GM21529 (cell line): ENCODE results near the gene PLIN5.

Experiments used
- ATAC-seq: cut with Tn5 transposase; IDR thresholded peaks from one replicate; pipeline ENCODE4 v1.9.1; 2021; ENCODE audit not compliant: unreplicated experiment

The PLIN5 gene

DNA sequence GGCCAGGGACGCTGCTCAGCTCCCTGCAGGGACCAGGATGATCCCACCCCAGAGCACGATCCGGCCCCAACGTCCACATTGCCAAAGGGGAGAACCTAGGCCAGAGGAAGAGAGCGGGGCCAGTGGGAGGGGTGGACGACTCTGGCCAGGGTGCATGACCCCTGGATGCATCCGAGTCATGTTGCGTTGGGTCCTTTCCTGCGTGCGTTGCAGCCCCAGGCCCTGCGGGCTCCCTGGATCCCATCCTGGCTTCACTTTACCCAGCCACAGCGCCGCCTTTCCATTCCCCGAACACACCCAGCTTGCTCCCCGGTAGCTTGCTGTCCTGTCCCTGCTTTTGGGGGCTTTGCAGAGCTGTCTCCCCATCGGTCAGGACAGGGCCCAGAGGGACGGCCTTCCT lies 27.2 kb downstream of the PLIN5 start:
- no peak for ATAC-seq

GRCh38 chr19:4507150-4507452 lies 27.9 kb downstream of the PLIN5 start:
- ATAC-seq = no peak

DNA sequence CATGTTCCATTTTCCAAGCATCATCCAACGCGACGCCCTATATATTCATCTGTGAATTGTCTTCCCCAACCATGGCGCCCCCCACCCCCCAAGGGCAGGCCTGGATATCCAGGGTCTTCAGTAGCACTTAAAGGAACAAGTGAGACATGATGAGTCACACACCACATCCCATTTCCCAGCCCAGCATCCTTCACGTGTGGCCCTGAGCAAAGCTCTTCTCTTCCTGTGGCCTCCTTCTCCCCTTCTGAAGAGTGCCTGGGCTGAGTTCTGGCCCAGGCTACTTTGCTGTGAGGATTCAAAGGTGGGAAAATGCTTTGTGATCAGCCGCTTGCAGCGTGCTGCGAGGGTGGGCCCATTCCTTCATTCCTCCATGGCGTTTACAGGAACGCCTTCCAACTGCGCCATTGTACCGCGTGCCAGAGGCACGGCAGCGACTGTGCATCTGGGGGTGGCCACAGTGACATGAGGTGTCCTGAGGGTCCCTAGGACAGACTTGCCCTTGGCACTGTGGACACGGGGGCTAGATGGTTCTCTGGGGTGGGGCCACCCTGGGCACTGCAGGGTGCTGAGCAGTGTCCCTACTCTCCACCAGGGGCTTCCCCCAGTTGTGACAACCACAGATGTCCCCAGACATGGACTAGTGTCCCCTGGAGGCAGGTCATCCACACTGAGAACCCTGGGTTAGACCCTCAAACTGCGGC lies 28.4 kb downstream of the PLIN5 start:
- no peak for ATAC-seq

GRCh38 chr19:4505570-4506448 lies 29.2 kb downstream of the PLIN5 start:
- ATAC-seq = no peak

DNA sequence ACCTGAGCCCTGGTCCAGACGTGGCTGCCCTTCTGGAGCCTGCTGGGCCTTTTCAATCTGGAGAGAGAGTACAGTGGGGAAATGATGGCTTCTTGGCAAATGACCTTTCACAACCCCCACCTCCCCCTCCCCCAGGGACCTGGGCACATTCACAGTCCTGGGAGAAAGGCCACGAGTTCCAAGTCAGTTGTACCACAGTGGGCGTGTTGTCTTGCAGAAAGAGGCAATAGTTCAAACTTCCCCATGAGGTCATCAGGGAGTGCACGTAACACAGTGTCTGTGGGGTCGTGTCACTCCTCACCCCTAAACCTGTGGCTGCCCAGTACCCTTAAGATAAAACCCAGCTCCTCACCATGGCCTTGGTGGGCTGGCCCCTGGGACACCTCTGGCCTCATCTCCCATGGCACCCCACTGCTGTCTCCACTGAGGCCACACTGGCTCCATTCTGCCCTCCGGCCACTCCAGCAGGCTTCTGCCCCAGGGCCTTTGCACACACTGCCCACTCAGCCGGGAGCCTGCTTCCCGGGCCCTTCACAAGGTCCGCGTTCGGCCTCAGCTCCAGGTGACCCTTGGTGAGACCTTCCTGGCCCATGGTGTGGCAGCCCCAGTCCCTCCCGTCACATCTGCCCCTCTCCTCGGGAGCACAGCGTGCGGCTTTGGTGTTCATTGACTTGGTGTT lies 30.0 kb downstream of the PLIN5 start:
- ATAC-seq = no peak

DNA sequence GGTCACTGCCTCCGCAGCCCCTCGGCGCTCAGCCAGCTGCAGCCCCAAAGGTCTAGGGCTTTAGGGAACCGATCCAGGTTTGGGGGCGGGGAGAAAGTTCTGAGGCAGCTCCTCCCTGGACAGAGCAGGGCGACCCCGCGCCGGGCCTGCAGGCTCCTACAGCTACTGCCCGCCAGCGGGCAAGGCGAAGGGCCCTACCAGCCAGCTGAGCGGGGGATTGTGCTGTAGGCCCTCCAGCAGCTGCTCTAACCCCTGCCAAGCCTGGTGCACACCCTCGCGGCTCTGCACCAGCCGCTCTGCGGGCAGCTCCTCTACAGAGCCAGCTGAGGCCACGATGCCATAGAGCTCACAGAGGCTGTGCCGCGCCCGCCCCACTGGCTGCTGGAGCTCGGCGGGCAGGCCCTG lies 30.7 kb downstream of the PLIN5 start:
- ATAC-seq = no peak

- no peak for ATAC-seq
Measured at GRCh38 chr19:4503825-4504170, 31.2 kb downstream of the PLIN5 start.

DNA sequence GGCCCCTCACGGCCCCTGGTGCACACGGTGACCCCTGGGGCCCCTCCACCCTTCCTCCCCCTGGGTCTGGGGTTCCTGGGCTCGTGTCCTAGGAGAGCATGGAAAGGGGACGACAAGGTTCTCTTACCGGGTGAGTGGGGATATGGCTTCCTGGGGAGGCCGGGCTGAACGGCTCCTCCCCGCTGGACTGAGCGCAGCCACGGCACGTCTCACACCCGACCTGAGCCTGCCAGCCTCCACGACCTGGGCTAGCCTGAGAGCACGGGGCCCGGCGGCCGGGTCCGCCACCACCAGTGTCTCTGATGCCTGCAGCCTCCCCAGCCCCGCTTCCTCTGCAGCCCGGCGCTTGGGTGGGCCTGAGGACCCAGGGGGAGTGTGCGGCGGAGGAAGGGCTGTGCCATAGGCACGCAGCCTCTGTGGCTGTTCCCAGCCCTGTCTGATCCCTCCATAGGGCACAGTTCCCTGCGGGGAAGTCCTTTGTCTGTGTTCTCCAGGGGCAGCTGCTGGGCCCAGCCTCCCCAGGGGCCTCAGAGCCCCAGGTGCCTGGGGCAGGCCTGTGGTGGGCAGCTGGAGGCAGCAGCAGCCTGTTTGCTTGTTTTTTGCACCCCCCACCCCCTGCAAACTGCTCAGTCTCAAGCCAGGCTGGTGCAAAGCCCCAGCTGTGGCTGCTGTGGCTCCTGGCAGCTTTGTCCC lies 31.7 kb downstream of the PLIN5 start:
- no peak for ATAC-seq

- no peak for ATAC-seq
Measured at GRCh38 chr19:4502282-4503131, 32.5 kb downstream of the PLIN5 start.

- ATAC-seq = no peak
Measured at GRCh38 chr19:4501691-4502090, 33.3 kb downstream of the PLIN5 start.

- no peak for ATAC-seq
Measured at GRCh38 chr19:4500841-4501591, 34.0 kb downstream of the PLIN5 start.

DNA sequence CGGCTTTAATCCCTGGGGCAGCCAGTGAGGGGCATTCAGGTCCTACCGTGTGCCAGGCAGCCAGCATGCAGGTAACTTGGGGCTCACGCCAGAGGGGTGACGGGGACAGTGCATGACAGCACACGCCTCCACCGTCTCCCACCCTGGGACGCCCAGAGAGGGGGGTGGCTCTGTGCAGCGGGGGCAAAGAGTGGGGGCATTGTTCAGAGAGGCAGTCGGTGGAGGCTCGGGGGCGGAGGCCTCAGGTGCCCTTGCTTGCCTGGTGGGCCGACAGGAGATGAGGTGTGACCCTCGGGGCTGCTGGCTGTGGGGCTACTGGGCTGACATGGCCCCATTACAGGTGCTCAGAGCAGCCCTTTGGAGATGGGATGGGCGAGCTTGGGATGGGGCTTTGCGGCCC lies 35.2 kb downstream of the PLIN5 start:
- ATAC-seq = no peak

DNA sequence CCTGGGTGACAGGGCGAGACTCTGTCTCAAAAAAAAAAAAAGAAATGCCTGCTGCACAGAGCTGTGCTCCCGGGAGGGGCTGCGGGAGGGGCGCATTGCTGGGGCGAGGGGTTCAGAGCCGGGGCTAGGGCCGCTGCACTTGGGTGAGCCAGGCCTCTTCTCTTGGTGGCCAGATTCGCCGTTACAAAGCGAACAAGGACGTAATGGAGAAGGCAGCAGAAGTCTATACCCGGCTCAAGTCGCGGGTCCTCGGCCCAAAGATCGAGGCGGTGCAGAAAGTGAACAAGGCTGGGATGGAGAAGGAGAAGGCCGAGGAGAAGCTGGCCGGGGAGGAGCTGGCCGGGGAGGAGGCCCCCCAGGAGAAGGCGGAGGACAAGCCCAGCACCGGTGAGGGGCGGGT lies 35.7 kb downstream of the PLIN5 start:
- ATAC-seq = no peak

GRCh38 chr19:4498694-4499093 lies 36.3 kb downstream of the PLIN5 start:
- no peak for ATAC-seq

GRCh38 chr19:4497770-4498389 lies 37.1 kb downstream of the PLIN5 start:
- no peak for ATAC-seq

DNA sequence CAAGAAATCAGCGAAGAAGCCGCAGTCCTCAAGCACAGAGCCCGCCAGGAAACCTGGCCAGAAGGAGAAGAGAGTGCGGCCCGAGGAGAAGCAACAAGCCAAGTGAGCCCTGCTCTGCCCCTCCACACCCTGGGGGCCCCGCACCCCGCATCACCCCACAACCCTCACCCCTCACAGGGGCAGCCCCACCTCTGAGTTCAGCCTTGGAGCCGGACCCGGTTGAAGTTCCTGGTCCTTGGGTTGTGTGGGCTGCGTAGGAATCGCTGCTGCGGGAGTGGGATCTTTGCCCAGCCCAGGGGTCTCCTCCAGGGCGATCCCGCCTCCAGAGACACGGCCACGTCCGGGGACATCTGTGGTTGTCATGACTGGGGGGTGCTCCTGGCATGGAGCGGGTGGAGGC lies 38.7 kb downstream of the PLIN5 start:
- no peak for ATAC-seq

- ATAC-seq = no peak
Measured at GRCh38 chr19:4495471-4495870, 39.6 kb downstream of the PLIN5 start.

GRCh38 chr19:4494691-4495064 lies 40.3 kb downstream of the PLIN5 start:
- no peak for ATAC-seq

DNA sequence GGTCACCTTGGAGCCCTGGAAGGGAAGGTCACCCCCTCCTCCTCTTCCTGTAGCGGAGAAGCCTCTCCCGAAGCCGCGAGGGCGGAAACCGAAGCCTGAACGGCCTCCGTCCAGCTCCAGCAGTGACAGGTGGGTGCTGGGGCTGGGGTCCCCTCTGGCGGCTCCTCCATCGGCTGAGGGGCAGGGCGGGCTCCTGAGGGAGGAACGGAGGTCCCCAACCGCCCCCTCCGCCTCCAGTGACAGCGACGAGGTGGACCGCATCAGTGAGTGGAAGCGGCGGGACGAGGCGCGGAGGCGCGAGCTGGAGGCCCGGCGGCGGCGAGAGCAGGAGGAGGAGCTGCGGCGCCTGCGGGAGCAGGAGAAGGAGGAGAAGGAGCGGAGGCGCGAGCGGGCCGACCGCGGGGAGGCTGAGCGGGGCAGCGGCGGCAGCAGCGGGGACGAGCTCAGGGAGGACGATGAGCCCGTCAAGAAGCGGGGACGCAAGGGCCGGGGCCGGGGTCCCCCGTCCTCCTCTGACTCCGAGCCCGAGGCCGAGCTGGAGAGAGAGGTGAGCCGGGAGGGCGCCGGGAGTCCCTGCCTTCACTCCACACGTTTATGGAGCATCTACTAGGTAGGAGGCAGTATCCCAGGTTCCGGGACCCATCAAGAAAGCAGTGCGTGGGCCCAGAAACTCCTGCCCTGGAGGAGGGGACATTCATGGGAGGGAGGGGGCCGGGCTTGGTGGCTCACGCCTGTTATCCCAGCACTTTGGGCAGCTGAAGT lies 40.9 kb downstream of the PLIN5 start:
- ATAC-seq = no peak
